Fibroblast of pulmonary artery (primary cell): Measurements from ENCODE around the gene RHBDD1.

Experiments used
- DNase-seq: peaks from one replicate; pipeline ENCODE4 v3.0.0-alpha.2; 2010; ENCODE audit warnings: low read depth
- H3K4me3 ChIP-seq: replicated peaks from 2 replicates; pipeline ENCODE4 v1.5.1; 2011; ENCODE audit warnings: low read depth, mild to moderate bottlenecking, control low read depth, low read length, moderate library complexity
- TF ChIP-seq, protein P1 (sequence below): IDR thresholded peaks from 2 replicates; pipeline ENCODE4 v1.5.1; 2011; ENCODE audit warnings: mild to moderate bottlenecking, control low read depth, low read length, inconsistent platforms; ENCODE audit errors: missing control alignments

The RHBDD1 gene

DNA sequence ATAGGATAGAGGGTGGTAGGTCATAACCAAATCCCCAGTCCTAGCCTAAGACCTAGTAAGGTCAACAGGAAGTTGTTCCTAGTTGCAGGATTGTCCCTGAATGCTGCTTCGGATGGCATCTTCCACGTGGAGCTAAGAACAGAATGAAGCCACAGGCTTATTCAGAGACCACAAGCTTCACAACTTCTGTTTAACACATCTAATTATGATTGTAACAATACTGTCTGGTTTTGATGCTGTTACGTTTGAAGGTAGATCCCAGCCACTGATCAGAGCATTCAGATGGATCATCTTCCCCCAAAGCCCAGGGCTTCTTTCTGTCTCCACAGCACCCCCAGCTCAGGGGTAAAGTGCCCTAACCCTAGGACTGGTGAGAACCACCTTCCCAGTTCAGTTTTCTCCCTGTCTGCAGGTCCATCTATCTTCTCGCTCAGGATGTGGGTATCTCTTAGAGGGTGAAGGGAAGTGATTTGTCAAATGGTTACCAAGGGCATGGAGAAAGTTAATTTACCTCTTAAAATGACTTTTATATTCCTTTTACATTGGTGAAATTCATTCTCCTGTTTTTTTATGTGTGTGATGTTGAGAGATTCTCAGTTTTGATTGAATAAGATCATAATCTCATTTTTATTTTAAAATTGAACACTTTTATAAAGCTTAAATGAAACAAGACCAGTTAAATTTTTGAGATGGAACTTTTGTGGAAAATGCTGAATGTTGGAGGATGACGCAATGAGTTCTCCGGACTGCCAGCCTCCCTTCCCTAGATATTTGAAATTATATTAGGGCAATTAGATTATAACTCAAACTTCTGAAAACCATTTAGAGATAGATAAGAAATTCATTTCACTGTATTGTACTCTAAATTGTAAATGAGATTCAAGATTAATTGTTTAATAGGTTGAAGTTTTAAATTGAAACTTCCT, 66.5 kb downstream of the RHBDD1 start:
- peak; percentile 44 for DNase-seq
- TF ChIP-seq, protein P1, sequence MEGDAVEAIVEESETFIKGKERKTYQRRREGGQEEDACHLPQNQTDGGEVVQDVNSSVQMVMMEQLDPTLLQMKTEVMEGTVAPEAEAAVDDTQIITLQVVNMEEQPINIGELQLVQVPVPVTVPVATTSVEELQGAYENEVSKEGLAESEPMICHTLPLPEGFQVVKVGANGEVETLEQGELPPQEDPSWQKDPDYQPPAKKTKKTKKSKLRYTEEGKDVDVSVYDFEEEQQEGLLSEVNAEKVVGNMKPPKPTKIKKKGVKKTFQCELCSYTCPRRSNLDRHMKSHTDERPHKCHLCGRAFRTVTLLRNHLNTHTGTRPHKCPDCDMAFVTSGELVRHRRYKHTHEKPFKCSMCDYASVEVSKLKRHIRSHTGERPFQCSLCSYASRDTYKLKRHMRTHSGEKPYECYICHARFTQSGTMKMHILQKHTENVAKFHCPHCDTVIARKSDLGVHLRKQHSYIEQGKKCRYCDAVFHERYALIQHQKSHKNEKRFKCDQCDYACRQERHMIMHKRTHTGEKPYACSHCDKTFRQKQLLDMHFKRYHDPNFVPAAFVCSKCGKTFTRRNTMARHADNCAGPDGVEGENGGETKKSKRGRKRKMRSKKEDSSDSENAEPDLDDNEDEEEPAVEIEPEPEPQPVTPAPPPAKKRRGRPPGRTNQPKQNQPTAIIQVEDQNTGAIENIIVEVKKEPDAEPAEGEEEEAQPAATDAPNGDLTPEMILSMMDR = no peak
- H3K4me3 ChIP-seq = no peak overlapping the region

DNA sequence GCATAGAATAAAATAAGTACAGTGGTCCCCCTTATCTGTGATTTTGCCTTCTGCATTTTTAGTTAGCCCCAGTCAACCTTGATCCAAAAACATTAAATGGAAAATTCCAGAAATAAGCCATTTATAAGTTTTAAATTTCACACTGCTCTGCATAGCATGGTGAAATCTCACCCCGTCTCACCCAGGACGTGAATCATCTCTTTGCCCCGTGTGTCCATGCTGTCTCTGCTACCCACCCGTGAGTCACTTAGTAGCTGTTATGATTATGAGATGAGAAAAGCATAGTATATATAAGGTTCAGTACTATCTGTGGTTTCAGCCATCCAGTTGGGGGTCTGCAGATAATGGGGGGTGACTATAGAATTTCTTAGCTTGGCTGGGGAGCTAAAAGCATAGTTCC, 67.3 kb downstream of the RHBDD1 start:
- TF ChIP-seq, protein P1 = no peak
- peak; percentile 83 for DNase-seq
- no peak overlapping the region for H3K4me3 ChIP-seq

DNA sequence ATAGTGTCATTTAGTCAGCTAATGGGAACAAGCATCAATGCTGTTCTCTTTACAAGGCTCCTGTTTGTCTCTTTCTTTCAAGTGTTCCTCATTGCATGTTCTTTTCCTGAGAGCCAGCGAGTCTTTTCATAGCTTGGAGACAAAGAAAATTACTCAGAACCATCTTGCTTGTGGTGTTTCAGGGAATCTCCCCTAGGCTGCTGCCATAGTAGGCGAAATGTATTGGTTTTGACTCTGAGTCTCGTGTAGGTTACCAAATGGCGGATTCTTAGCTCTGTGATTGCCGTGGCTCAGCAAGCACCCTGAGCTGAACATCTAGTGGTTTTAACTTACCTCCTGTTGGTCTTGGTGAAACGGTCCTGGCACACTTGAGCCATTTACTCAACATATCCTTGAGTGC, 68.7 kb downstream of the RHBDD1 start:
- no peak for DNase-seq
- TF ChIP-seq, protein P1 = no peak
- no peak overlapping the region for H3K4me3 ChIP-seq

DNA sequence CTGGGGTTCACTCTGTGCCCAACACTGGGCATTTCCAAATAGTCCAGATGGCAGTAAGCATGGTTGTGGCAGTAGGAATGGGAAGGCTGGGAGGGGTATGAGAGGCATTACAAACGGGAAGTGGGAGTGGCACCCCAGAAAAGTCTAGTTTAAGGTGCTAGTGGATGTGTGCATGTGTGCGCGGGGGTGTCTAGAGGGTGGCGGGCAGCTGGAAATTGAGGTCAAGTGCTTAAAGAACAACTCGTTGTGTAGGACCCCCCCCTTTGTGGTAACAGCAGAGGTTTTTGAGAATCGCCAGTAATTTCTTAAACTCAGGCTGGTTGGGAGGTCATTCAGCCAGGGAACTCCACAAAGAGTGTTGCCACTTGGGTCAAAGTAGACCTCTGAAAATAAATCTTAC, 69.9 kb downstream of the RHBDD1 start:
- TF ChIP-seq, protein P1 = no peak
- no peak overlapping the region for H3K4me3 ChIP-seq
- DNase-seq = no peak

DNA sequence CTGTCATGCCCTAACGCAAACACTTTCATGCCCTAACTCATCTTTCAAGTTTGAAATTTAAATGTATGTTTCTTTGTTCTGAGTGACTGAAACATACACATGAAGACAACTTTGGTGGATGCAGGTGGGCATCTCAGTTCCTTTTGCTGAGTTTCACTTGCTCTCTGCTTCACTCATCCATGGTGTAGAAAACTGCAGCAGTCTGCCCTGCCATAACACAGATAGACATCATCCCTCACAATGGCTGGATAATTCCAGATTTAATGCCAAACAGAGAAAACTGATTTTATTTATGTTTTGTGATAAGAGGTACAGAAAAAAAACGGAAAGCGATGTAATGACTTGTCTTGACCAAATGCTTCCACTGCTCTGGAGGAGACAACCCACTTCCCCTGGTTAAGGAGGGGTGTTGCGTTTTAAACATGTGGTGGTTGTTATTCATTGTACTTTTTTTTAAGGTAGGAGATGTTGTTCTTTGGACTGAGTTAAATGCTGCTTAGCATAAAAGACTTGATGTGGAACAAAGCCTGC, 70.4 kb downstream of the RHBDD1 start:
- TF ChIP-seq, protein P1 = no peak
- no peak overlapping the region for H3K4me3 ChIP-seq
- no peak for DNase-seq

DNA sequence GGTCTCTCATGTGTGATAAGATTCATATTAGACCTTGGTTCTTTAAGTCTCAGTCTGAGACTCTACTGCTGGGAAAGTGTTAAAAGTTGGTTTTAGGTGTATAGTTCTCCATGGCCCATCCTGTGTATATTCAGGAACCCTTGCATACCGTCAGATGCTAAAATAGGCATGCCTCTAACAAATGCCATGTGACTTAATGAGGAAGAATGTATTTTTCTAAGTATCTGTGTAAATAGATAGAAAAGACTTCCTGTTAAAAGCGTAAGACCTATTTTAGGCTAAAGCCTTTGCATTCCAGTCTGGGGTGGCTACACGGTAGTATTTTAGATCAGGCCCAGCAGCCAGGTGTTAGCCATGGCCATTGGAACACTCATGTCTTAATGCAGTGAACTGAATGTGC, 73.3 kb downstream of the RHBDD1 start:
- TF ChIP-seq, protein P1 = no peak
- H3K4me3 ChIP-seq = no peak overlapping the region
- no peak for DNase-seq
